PFSK-1 (cell line): Measurements from ENCODE around the gene TMEM37.

Experiments
- FOXP2 ChIP-seq: optimal IDR thresholded peaks from 2 replicates; pipeline ENCODE3; 2011; ENCODE audit warnings: borderline replicate concordance, control low read depth, inconsistent platforms; ENCODE audit not compliant: insufficient read depth; ENCODE audit errors: extremely low read length, extremely low read depth
- POLR2AphosphoS5 ChIP-seq: IDR thresholded peaks from 2 replicates; pipeline ENCODE4 v1.6.1; 2012; ENCODE audit warnings: low read depth, mild to moderate bottlenecking, control low read depth, low read length, moderate library complexity
- SIN3A ChIP-seq: IDR thresholded peaks from 2 replicates; pipeline ENCODE4 v1.6.1; 2012; ENCODE audit warnings: mild to moderate bottlenecking, low read length, moderate library complexity, borderline replicate concordance; ENCODE audit not compliant: insufficient read depth
- TAF1 ChIP-seq: IDR thresholded peaks from 2 replicates; pipeline ENCODE4 v1.6.1; 2012; ENCODE audit warnings: low read length, control low read depth, borderline replicate concordance; ENCODE audit not compliant: insufficient read depth
- TF ChIP-seq, protein P1 (sequence below), 2 experiments: IDR thresholded peaks; 2 replicates each; pipeline versions ENCODE4 v1.6.1 to v1.8.0; 2011 to 2012; ENCODE audit warnings: low read depth in 2 of 2, low read length in 2 of 2, control low read depth in 1 of 2, inconsistent platforms in 1 of 2, mild to moderate bottlenecking in 1 of 2, moderate library complexity in 1 of 2; ENCODE audit not compliant: insufficient read depth in 1 of 2

DNA sequence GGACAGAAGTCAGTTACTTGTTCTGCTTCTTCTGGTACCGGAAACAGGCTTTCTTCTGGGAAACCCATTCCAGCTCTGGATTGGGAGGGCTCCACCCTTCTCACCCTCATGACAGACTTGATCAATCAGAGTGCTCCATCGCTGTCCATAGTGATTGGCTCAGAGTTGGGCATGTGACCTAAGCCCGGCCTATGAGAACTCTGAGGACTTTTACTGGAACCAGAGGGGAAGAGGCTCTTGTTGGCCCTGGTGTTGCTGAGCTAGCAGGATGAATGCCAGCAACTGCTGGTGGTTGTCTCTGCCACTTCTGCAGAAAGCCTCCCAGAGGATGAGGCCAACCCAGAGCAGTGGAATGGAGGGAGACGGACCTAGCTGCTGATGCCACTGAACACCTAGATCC is 33.3 kb downstream of the TMEM37 start:
- TF ChIP-seq POLR2AphosphoS5 (no peak), TAF1 (no peak), SIN3A (no peak), FOXP2 (no peak)
- TF ChIP-seq, protein P1, sequence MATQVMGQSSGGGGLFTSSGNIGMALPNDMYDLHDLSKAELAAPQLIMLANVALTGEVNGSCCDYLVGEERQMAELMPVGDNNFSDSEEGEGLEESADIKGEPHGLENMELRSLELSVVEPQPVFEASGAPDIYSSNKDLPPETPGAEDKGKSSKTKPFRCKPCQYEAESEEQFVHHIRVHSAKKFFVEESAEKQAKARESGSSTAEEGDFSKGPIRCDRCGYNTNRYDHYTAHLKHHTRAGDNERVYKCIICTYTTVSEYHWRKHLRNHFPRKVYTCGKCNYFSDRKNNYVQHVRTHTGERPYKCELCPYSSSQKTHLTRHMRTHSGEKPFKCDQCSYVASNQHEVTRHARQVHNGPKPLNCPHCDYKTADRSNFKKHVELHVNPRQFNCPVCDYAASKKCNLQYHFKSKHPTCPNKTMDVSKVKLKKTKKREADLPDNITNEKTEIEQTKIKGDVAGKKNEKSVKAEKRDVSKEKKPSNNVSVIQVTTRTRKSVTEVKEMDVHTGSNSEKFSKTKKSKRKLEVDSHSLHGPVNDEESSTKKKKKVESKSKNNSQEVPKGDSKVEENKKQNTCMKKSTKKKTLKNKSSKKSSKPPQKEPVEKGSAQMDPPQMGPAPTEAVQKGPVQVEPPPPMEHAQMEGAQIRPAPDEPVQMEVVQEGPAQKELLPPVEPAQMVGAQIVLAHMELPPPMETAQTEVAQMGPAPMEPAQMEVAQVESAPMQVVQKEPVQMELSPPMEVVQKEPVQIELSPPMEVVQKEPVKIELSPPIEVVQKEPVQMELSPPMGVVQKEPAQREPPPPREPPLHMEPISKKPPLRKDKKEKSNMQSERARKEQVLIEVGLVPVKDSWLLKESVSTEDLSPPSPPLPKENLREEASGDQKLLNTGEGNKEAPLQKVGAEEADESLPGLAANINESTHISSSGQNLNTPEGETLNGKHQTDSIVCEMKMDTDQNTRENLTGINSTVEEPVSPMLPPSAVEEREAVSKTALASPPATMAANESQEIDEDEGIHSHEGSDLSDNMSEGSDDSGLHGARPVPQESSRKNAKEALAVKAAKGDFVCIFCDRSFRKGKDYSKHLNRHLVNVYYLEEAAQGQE (IDR thresholded peaks at IDR 0.05; ENCODE audit: insufficient read depth in 1 of 2, low read depth in 2 of 2, low read length in 2 of 2) = no peak
